ENCODE results near the gene CAVIN4. TPM values are rescaled to one million over a fixed set of nuclear protein-coding genes. Genes with fewer than 3 reads are reported as not detected.

CAVIN4 gene
- total and polyA plus RNA-seq, 2 of the 13 experiments (the other 11 are each of a cell fraction or from before 2014, with no cell fraction given): 0.54 to 1.00 TPM

DNA sequence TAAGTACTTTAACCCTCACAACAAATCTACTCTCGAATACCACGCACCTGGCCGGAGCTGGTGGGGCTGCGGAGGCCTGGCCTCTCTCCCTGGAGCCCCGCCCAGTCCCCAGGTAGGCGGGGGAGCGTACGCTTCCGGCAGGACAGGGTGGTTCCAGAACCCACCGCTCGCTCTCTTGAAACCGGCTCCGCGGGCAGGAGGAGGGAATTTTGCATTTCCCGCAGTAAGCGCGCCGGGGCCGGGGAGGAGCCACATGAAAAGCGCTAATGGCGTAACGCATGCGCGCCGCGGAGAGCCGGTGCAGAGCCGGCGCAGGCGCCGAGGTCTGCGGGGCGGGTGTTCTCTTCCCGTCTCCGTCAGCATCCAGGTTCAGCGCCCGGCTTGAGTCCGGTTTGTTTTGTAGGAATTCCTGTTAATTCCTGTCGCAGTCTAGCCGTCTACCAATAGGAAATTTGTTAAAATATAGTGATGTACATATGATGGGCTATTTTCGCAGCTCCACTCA, 20.8 kb downstream of the CAVIN4 start (continued):
- TF ChIP-seq, protein P1, sequence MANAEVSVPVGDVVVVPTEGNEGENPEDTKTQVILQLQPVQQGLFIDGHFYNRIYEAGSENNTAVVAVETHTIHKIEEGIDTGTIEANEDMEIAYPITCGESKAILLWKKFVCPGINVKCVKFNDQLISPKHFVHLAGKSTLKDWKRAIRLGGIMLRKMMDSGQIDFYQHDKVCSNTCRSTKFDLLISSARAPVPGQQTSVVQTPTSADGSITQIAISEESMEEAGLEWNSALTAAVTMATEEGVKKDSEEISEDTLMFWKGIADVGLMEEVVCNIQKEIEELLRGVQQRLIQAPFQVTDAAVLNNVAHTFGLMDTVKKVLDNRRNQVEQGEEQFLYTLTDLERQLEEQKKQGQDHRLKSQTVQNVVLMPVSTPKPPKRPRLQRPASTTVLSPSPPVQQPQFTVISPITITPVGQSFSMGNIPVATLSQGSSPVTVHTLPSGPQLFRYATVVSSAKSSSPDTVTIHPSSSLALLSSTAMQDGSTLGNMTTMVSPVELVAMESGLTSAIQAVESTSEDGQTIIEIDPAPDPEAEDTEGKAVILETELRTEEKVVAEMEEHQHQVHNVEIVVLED (CRISPR knock-in tag; IDR thresholded peaks at IDR 0.05; ENCODE audit: borderline replicate concordance): peak; percentile 57; the same call in 1 of the 2 replicates
- no peak for TF ChIP-seq JARID2 (CRISPR knock-in tag; IDR thresholded peaks at IDR 0.05; ENCODE audit: insufficient replicate concordance)
- 0 out of 2 replicates have a peak, but pooled peaks have one; percentile 24 for TF ChIP-seq ZNF292 (CRISPR knock-in tag; IDR thresholded peaks at IDR 0.05; ENCODE audit: borderline replicate concordance, low read depth)
- TF ChIP-seq PITX1 (CRISPR knock-in tag; IDR thresholded peaks at IDR 0.05): no peak
- TF ChIP-seq, protein P2, sequence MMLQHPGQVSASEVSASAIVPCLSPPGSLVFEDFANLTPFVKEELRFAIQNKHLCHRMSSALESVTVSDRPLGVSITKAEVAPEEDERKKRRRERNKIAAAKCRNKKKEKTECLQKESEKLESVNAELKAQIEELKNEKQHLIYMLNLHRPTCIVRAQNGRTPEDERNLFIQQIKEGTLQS (CRISPR knock-in tag; IDR thresholded peaks at IDR 0.05): no peak
- TF ChIP-seq IRX3 (CRISPR knock-in tag; IDR thresholded peaks at IDR 0.05; ENCODE audit: borderline replicate concordance, low read depth): no peak
- TF ChIP-seq, protein P3, sequence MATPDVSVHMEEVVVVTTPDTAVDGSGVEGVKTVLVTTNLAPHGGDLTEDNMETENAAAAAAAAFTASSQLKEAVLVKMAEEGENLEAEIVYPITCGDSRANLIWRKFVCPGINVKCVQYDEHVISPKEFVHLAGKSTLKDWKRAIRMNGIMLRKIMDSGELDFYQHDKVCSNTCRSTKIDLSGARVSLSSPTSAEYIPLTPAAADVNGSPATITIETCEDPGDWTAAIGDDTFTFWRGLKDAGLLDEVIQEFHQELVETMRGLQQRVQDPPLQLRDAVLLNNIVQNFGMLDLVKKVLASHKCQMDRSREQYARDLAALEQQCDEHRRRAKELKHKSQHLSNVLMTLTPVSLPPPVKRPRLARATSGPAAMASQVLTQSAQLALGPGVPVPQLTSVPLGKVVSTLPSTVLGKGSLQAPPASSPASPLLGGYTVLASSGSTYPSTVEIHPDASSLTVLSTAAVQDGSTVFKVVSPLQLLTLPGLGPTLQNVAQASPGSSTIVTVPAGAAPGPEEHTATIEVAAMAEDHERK (CRISPR knock-in tag; IDR thresholded peaks at IDR 0.05; ENCODE audit: low read depth): no peak
- TF ChIP-seq ZNF543 (CRISPR knock-in tag; IDR thresholded peaks at IDR 0.05): 0 out of 2 replicates have a peak, but pooled peaks have one; percentile 64
- 0 out of 2 replicates have a peak, but pooled peaks have one; percentile 72 for TF ChIP-seq SNRNP70 (IDR thresholded peaks at IDR 0.05; ENCODE audit: low read depth, low read length)
- no peak for TF ChIP-seq RARG (CRISPR knock-in tag; IDR thresholded peaks at IDR 0.05; ENCODE audit: low read depth)
- no peak for TF ChIP-seq ZNF124 (CRISPR knock-in tag; IDR thresholded peaks at IDR 0.05)
- no peak for TF ChIP-seq ZNF333 (CRISPR knock-in tag; IDR thresholded peaks at IDR 0.05; ENCODE audit: borderline replicate concordance)
- TF ChIP-seq, protein P4, sequence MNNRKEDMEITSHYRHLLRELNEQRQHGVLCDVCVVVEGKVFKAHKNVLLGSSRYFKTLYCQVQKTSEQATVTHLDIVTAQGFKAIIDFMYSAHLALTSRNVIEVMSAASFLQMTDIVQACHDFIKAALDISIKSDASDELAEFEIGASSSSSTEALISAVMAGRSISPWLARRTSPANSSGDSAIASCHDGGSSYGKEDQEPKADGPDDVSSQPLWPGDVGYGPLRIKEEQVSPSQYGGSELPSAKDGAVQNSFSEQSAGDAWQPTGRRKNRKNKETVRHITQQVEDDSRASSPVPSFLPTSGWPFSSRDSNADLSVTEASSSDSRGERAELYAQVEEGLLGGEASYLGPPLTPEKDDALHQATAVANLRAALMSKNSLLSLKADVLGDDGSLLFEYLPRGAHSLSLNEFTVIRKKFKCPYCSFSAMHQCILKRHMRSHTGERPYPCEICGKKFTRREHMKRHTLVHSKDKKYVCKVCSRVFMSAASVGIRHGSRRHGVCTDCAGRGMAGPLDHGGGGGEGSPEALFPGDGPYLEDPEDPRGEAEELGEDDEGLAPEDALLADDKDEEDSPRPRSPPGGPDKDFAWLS (CRISPR knock-in tag; IDR thresholded peaks at IDR 0.05; ENCODE audit: borderline replicate concordance): no peak
- no peak for TF ChIP-seq ZNF225 (CRISPR knock-in tag; IDR thresholded peaks at IDR 0.05)
- TF ChIP-seq SETDB1 (CRISPR knock-in tag; IDR thresholded peaks at IDR 0.05; ENCODE audit: borderline replicate concordance): no peak
- no peak for TF ChIP-seq MATR3 (CRISPR knock-in tag; IDR thresholded peaks at IDR 0.05)
- 0 out of 2 replicates have a peak, but pooled peaks have one; percentile 46 for TF ChIP-seq PHF21A (CRISPR knock-in tag; IDR thresholded peaks at IDR 0.05)
- TF ChIP-seq ZNF441 (CRISPR knock-in tag; IDR thresholded peaks at IDR 0.05; ENCODE audit: borderline replicate concordance): peak; percentile 92
- TF ChIP-seq, protein P5, sequence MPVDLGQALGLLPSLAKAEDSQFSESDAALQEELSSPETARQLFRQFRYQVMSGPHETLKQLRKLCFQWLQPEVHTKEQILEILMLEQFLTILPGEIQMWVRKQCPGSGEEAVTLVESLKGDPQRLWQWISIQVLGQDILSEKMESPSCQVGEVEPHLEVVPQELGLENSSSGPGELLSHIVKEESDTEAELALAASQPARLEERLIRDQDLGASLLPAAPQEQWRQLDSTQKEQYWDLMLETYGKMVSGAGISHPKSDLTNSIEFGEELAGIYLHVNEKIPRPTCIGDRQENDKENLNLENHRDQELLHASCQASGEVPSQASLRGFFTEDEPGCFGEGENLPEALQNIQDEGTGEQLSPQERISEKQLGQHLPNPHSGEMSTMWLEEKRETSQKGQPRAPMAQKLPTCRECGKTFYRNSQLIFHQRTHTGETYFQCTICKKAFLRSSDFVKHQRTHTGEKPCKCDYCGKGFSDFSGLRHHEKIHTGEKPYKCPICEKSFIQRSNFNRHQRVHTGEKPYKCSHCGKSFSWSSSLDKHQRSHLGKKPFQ (CRISPR knock-in tag; IDR thresholded peaks at IDR 0.05; ENCODE audit: insufficient replicate concordance): no peak
- TF ChIP-seq, protein P6, sequence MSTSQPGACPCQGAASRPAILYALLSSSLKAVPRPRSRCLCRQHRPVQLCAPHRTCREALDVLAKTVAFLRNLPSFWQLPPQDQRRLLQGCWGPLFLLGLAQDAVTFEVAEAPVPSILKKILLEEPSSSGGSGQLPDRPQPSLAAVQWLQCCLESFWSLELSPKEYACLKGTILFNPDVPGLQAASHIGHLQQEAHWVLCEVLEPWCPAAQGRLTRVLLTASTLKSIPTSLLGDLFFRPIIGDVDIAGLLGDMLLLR (CRISPR knock-in tag; IDR thresholded peaks at IDR 0.05): no peak
- peak; percentile 50; the same call in 1 of the 2 replicates for TF ChIP-seq ZNF160 (CRISPR knock-in tag; IDR thresholded peaks at IDR 0.05)
- 0 out of 2 replicates have a peak, but pooled peaks have one; percentile 16 for TF ChIP-seq ZNF232 (CRISPR knock-in tag; IDR thresholded peaks at IDR 0.05; ENCODE audit: borderline replicate concordance)

Measured in HepG2 (cell line).